NCI-H2196 (cell line): ENCODE results near the gene CSNK2A3.
"Not testable (repeated sequence)": the region's sequence is repeated elsewhere in the genome, so short reads cannot be mapped to it uniquely, and the experiment has no call there.

ENCODE experiments used
- DNase-seq: peaks from one replicate; lab custom pipeline; 2025; ENCODE audit not compliant: unreplicated experiment; lab: John Stamatoyannopoulos, UW

The CSNK2A3 gene

DNA sequence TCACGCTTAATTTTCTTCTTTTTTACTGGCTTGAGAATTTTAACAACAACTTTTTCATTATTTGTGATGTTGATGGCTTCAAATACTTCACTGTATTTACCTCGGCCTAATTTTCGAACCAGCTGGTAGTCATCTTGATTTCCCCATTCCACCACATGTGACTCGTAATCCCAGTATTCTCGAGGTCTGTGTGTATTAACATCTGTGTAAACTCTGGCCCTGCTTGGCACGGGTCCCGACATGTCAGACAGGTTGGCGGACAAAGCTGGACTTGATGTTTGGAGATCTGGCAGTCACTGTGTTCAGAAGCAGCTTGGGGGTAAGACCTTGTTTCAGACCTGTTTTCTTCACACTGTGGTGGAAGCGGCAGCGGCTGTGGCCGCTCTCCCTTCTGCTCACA, at the start of gene CSNK2A3:
Gene CSNK2A3 (minus strand): TSS at position 373 of the 400 bp plus-strand sequence. CDS start 131 bp downstream, at position 242.
- not testable (repeated sequence) for DNase-seq

DNA sequence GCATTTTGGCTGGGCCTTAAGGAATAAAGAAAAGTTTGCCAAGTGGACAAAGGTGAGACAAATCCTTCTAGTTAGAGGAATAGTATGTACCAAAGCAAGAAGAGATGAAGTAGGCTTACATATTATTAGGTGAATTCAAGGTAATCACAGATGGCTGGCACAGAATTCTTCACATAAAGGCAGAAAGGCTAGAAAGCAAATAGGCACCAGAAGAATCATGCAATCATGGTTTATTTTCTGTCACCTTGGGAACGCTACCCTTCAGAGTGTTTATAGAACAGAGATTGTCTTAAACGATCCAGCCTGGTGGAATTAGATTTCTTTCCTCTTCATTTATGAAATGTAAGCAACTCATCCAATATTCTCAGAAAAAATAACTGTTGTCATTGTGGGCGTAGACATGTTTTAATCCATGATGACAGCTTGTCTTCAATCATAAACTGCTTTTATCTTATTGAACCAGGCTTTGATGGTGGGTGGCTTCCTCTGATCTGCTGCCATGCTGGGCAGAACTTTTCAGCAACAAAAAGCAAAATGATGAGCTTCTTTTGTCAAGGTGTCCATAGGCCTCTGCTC, 49.0 kb upstream of the CSNK2A3 start:
- no peak for DNase-seq

- DNase-seq, result no peak
Observed at GRCh38 chr11:11400635-11401232, 47.7 kb upstream of the CSNK2A3 start.

GRCh38 chr11:11400121-11400520, 47.1 kb upstream of the CSNK2A3 start:
- DNase-seq, result no peak

DNA sequence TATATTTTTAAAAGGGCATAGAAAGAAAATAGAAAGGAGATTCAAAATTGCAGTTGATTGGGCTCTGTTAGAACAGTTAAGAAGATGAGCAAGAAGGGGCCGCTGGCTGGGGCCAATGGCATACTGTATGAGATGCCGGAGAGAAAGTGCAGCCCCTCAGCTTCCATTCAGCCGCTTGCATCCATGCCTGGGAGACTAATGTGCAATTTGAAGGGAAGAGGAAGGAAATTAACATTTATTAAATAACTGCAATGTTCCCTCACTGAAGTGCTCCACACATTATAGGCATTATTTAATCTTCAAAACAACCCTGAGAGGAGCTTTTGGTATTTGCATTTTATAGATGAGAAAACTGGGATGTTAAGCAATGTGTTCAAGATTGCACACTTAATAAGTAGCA, 44.7 kb upstream of the CSNK2A3 start:
- no peak for DNase-seq

- no peak for DNase-seq
Observed at GRCh38 chr11:11397036-11397415, 44.0 kb upstream of the CSNK2A3 start.

GRCh38 chr11:11396301-11397035, 43.4 kb upstream of the CSNK2A3 start:
- DNase-seq, result no peak

DNA sequence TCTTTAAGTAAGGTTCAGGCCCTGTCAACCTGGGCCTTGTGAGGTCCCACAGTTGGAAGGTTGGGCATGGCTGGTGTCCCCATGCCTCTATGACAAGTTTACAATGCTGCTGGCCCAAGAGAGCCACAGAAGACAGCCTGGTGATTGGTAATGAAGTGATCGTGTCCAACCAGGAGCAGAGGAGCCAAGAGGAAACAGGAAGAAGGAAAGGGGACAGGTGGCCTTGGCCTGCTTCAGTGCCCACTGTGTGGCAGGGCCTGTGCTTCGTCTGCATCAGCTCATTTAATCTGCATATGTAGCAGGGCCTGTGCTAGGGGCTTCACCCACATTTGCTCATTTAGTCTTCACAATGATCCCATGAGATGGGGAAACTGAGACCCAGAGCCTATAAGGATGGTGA, 42.1 kb upstream of the CSNK2A3 start:
- no peak for DNase-seq

GRCh38 chr11:11394241-11394640, 41.2 kb upstream of the CSNK2A3 start:
- DNase-seq, result no peak

DNA sequence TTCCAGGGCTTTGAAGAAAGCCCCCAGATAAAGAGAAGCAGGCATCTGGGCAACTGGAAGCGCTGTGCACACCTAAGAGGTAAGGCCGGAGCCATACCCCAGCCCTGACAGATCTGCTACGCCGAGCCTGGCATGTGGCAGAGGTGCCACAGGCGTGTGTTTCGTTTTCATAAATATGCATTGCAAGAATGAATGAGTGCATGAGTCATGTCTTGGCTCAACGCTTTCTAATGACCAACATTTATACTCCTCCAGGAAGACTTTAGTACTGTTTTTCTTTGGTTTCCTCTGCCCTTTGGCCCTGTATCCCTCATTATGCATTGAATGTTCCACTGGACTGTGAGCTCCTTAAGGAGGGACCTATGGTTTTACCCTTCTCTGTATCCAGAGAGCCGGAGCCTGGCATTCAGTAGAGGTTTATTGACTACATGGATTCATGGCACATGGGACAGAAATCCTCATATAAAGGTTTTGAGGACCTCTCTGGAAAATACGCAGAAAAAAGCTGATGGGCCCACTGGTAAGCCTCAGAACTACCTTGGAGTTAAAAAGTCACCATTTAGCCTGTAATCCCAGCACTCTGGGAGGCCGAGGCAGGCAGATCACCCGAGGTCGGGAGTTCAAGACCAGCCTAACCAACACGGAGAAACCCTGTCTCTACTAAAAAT, 38.9 kb upstream of the CSNK2A3 start:
- no peak for DNase-seq

DNA sequence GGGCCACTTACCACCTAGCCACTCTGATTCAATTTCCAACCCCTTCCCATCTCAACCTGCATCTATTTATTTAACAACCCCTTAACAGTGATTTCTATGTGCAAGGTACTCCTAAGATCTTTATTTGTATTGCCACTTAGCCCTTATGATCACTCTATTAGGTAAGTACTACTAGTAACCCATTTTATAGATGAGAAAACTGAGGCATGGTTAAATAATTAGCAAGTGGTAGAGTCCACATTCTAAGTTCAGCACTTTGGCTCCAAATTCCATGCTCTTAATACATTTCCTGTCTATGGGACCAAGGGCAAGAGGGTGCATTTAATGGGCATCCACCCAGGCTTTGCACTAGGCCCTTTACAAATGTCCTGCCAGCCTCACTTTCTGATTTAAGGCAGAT, 38.1 kb upstream of the CSNK2A3 start:
- DNase-seq, result no peak

GRCh38 chr11:11390068-11390771, 37.2 kb upstream of the CSNK2A3 start:
- DNase-seq, result no peak

GRCh38 chr11:11389238-11389637, 36.2 kb upstream of the CSNK2A3 start:
- no peak for DNase-seq

- no peak for DNase-seq
Observed at GRCh38 chr11:11387622-11388305, 34.7 kb upstream of the CSNK2A3 start.

DNA sequence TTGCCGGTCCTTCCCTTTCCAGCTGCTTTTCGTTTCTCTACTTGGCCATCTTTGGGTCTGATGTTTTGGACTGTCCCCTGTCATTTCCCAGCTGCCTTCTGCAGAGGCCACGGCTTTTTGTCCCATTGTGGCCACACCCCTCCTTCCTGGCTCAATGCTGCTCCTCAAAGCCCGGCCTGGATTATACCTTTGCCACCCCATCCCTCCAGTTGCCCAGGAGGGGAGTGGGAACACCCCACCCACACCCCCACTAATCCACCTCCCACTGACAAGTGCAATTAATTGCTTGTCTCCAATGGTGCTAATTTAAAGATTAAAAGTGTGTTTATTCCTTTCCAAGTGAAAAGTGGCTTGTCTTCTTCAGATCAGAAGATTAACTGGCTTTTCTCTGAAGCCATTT, 34.2 kb upstream of the CSNK2A3 start:
- no peak for DNase-seq

DNA sequence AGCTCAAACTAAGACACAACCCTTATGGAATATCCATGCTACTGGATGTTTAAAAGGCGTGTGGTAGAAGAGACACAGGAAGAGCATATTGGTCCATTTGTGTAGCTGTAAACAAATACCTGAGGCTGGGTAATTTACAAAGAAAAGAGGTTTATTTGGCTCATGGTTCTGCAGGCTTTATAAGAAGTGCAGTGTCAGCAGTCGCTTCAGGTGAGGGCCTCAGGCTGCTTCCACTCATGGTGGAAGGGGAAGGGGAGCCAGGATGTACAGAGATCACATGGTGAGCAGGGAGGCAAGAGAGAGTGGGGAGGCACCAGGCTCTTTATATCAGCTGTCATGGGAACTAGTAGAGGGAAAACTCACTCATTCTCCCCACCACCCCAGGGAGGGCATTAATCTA, 31.8 kb upstream of the CSNK2A3 start:
- no peak for DNase-seq

GRCh38 chr11:11383995-11384394, 30.9 kb upstream of the CSNK2A3 start:
- DNase-seq, result no peak

DNA sequence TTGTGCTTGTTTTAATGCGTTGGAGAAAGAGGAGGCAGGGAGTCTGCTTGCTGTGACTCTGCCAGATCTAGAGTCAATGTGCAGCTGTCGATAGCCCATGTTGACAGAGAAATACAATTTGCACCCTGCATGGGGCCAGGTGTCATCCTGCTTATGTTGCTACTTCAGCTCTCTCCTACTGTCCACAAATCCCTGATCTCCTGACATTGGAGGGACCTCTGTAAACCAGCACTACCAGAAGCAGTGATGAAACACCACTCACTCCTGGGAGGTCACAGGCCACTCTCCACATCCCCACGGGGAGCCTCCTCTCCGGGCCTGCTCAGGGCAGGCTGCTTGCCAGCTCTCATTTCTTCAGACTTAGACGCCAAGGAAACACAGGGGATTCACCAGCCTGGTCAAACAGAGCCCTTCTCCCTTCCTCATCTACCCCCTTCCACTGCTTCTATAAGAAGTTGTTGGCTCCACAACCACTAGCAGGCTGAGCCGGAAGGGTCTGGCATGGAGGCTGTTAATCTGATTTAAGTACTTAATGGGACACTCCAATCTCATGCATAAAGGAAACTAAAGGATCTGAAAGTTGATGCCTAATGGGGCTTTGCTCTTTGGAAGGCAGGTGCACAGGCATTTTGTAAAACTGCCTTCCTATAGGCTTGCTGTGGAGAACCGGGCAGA, 29.9 kb upstream of the CSNK2A3 start:
- peak; percentile 86 for DNase-seq

DNA sequence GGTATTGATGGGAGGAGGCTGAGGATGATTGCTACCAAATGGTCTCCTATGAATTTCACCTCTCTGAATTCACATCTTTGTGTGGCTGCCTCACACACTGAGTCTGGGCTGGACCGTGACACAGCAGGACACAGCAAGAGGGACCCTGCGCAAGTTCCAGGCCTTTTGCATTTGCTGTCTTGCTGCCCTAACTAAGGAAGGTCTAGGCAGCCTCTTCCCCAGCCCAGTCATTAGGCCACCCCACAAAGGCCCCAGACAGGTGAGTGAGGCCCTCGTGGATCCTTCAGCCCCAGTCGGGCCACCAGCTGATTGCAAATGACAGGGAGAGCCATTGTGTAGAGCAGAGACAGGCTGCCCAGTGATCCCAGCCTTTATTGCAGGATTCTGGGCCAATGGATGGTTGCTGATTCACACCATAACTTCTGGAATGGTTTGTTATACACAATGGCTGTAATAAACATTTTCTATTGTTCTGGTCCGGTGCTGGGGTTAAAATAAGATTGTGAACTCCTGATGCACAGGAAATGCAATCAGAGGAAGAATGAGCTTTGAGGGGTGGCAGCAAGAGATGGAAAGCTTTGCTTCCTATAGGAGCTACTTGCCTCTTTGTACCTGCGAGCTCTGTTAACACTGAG, 28.5 kb upstream of the CSNK2A3 start:
- DNase-seq, result no peak

DNA sequence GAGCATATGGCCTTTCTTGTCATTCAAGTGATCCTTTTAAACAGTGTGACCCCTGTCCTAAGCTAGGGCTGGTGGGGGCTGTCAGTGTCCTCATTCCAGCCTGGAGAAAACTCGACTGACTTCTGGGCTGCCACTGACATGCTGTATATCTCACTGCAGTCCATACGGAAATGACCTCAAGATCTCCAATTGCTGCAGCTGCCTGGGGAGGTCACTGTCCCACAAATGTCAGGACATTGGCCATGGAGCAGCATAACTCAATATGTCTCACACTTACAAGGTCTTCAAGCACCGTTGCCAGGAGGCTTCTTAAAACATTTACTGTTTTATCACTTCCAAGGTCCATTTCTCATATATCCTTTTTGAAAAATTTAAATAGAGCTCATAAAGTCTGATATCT, 27.8 kb upstream of the CSNK2A3 start:
- no peak for DNase-seq
